Gastrocnemius medialis (tissue), 4 donors: ENCODE data around the gene GPR183.

Experiments
- CTCF ChIP-seq, 5 experiments: fragments of 450-650 bp in 3 of 5; fragments of 200-600 bp in 2 of 5; sonication (generic) in 2 of 5; IDR thresholded peaks in 4 of 5; conservative IDR thresholded peaks in 1 of 5; 1 replicate in 4 of 5; 2 replicates in 1 of 5; pipeline ENCODE4 v1.5.1; 2016 to 2019; ENCODE audit warnings: antibody characterized with exemption in 5 of 5, mild to moderate bottlenecking in 3 of 5, moderate library complexity in 3 of 5
- POLR2A ChIP-seq, 2 donors: fragments of 450-650 bp; IDR thresholded peaks; one replicate each; pipeline ENCODE4 v1.6.1; 2017; ENCODE audit warnings: antibody characterized with exemption in 2 of 2, mild to moderate bottlenecking in 2 of 2, moderate library complexity in 2 of 2

- TF ChIP-seq CTCF (IDR thresholded peaks at IDR 0.05 in 4 of 5, conservative IDR thresholded peaks at IDR 0.05 in 1 of 5) (no peak), POLR2A (IDR thresholded peaks at IDR 0.05) (no peak)
These were observed 2.7 kb downstream of the GPR183 start for GRCh38 chr13:99304541-99304940.
